Epidermal melanocyte (primary cell): ENCODE data around the gene HOXA5.

ENCODE experiments used
- DNase-seq: peaks from one replicate; pipeline ENCODE4 v3.0.0; 2011; ENCODE audit warnings: low spot score; ENCODE audit not compliant: insufficient read length

The HOXA5 gene

GRCh38 chr7:27143023-27143949, at the start of gene HOXA5:
Gene HOXA5 (minus strand): TSS chr7:27143681. CDS start chr7:27143607, 74 bp downstream.
- peak; percentile 77 for DNase-seq

- no peak for DNase-seq
Measured at GRCh38 chr7:27192546-27193334, 49.3 kb upstream of the HOXA5 start.

- no peak for DNase-seq
Measured at GRCh38 chr7:27191833-27192545, 48.5 kb upstream of the HOXA5 start.

DNA sequence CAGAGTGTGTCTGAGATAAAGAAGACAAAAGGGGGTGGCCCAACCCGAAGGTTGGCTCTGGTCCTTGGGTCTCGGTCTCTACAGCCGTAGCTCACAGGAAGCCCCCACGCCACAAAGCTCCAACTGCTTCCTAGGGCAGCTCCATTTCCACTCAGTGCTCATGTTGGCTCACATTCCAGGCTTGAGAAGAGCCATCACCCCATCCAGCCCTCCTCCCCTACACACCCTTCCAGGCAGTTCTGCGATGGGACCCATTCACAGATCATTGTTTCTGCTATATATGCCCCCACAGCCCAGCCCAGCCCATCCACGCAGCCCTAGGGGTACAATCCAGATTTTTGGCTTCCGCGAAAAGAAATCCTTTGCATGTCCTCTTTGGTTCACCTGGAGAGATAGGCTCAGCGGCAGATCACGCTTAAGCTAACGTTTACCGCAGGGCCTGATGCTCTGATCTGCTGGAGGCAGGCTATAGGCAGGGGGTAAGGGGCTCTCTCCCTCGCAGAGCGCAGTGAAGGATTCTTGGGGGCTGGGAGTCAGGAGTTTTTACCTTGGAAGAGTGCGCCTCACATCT, 47.8 kb upstream of the HOXA5 start:
- DNase-seq: no peak

DNA sequence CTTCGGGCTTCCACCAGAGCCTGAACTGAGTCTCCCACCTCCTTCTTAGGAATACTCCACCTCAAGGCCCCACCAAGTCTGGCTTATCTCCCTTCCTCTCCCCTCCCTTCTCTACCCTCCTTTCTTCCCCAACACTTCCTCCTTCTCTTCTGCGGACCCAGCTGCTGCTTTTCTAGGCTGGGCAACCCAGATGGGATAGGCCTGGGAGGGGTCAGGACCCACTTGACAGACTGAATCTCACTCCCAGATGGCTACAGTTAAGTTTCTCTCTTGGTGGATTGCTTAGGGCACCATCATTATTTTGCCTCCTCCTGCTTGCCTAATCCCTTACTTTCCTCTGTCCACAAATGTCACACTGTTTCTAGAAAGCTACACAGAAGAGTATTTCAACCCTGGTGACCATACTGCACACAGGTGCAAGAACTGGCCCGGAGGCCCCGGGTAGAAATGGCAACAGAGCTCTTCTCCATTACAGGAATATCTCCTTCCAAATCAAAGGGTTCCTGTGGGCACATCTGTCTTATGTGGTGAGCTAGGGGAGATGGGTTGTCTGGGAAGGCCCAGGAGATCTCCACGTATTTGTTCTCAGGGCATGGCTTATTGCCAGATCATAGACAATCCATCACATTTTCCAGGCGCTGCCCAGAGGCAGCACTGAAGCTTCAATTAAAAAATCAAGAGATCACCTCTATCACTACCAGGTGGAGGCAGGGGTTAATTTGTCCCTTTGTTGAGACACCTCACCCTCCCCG, 46.7 kb upstream of the HOXA5 start:
- DNase-seq: no peak

DNA sequence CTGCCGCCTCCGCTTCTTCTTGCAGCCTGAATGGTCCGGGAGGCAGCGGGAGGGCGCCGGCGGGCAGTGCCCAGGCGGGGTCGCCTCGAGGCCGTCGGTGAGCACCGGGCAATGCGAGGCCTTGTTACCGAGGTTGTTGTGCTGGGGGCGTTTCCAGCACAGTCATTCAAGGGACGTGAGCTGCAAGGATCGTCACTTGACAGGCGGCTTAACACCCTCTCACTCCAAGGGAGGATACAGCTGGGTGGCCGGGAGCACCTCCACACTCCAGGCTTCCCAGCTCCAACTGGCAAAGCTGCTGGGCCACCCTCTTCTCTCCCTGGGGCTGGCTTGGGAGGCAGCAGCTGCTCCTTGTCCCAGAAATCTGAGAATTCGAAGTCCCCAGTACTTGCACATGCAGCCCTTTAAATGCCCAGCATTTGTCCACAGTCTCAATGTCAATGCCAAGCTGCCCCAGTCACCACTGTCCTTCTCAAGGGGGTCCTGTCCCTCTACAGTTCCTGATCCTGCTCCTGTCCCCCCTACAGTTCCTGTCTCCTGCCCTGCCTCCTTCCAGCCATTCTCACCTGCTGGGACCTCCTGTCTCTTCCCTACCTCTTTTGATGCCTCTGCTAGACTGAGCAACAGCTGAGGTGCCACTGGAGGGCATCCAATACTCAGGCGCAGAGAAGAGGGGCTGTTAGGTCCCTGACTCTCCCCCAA, 46.0 kb upstream of the HOXA5 start:
- DNase-seq: no peak

DNA sequence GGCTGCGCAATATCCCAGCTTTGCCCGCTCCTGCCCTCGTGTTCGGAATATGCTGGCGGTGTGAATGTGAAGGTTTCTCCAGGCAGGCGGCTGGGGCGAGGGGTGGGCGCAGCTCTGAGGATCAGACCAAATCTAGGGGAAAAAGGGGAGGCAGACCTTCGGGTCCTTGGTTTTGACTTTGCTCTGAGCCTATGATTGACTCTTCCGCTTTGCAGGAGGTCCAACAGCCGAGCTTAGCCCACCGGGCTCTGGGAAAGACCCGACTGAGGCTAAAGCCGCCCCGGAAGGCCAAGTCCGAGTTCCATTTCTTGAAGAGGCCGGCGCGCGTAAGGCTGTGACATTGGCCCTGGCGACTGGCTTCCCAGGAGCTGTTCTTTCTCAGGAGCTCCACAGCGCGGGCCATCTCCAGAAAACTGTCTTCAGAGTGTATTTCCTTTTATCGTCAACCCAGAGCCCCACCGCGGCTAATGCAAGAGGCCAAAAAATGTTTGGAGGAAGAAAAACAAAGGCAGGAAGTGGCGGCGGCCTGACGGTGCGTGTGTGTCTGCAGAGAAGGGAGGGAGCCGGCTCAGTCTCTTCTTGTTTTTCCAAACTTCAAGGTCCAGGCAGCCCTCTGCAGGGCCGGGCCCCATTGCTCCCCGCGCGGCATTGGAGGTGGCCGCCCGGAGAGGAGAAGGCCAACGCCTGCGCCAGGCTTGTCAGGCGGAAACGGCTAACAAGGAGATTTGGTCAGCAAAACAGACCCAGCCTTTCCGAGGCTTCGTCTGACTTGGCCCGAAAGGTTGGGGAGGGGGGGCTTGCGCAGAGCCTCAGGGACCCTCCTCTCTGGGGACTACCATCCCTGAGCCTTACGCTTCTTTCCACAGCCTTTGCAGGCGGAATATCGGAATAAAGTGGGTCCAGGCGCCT, 45.2 kb upstream of the HOXA5 start:
- DNase-seq: no peak

DNA sequence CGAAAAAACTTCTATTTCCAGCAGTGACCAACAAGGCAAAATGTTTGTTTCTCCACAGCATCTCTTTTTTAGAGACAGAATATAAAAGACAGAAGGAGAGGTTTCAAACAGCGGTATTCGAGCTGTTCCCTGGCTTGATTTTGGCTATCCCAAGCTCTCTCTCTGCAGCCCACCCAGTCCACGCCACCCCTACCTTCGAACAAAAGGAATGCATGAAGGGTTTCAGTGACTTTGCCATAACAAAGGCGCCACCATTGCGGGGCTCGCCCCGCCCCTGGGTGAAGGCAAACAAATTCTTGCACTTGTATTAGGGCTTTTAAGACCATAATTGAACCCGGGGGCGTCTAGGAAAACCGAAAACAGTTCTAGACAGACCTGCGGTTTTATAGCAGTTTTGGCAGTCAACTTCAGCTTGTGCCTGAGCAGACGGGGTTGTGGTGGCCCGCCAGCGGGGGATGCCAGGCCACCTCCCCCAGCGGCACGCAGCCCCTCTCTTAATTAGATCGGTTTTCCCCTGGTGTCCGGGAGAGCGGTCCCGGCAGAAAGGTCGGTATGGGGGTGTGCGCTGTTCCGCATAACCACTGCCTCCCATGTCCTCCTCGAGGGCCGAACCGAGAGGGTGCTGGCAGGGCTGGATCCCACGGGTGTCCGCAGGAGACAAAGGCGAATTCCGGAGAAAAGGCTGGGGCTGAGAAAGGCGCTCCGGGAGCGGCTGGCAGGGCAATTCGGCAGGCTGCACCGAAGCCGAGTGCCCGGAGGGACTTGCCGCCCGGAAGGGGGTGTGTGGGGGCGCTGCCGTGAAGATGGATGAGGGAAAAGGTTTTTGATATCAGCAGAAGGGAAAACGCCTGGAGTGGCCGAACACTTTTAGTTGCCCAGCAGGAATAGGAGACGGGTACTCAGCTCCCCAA, 44.2 kb upstream of the HOXA5 start:
- no peak for DNase-seq

- DNase-seq: no peak
Measured at GRCh38 chr7:27186668-27187474, 43.4 kb upstream of the HOXA5 start.

- no peak for DNase-seq
Measured at GRCh38 chr7:27185854-27186667, 42.6 kb upstream of the HOXA5 start.

- peak; percentile 99 for DNase-seq
Measured at GRCh38 chr7:27185013-27185853, 41.8 kb upstream of the HOXA5 start, which contains the start of gene HOXA11. Gene HOXA11 (minus strand): TSS chr7:27185232. CDS start chr7:27185144, 88 bp downstream.

GRCh38 chr7:27184337-27185012, 41.0 kb upstream of the HOXA5 start:
- no peak for DNase-seq

DNA sequence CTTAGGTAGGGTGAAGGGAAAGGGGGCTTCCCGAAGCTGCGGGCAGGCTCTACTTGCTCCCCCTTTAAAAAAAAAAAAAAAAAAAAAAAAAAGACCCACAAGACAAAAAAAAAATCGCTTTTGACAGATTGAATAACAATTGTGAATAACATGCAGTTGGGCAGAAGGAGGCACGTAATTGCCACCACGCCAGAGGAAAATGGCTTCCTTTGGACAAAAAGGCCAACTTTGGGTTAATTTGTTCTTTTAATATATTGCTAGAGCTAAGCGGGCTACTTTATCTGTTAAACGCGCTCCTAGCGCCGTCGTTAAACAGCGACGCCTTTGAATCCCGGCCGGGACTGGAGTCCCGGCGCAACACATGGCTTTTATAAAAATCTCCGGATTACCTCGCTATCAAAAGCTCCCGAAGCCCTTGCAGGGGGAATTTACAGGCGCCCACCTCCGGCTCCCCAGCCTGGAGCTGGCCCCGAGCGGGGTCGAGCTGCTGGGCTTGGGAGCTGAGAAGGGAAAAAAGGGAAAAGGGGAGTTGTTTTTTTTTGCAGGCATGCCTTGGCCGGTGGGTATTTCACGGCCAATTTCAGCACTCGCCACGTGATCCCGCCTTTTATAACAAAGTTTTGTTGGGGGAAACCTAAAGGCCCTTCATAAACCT, 40.3 kb upstream of the HOXA5 start:
- DNase-seq: no peak
